NCI-H460 (cell line): ENCODE results near the gene PDSS2. TPM values are rescaled to one million over a fixed set of nuclear protein-coding genes. Genes with fewer than 3 reads are reported as not detected.
A peak's percentile ranks its signal among the peaks of the same experiment; 100 is the strongest.
"Not testable (repeated sequence)": the region's sequence is repeated elsewhere in the genome, so short reads cannot be mapped to it uniquely, and the experiment has no call there.

Experiments
- DNase-seq: peaks from one replicate; pipeline ENCODE4 v3.0.0-alpha.2; 2016; ENCODE audit warnings: low read depth; ENCODE audit errors: extremely low read depth
- total RNA-seq: library from RNA; depleted of rRNA; stranded (reverse); fragments of >200 nt; shearing (Covaris generic); gene quantifications from 2 replicates; pipeline ENCODE4 v1.2.3, GENCODE V29; 2014

The PDSS2 gene
- total RNA-seq, 1 experiment from 2014 or later = 15.7 TPM

DNA sequence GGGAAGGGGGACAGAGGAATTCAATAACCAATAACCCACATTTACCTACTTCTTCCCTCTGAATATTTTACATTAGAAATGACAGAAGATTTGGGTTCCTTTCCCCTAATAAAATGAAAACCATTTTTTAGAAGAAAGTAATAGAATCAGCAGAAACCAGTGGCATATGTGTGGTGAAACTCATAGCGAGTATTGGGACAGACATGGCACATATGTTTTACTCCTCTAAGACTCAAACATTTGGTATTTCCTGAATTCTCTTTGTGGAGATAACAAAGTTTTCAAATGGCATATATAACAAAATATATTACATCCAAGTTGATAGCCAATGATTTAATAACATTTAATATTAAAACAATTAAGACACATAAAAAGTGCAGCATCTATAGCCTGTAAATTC is 331.2 kb downstream of the PDSS2 start:
- DNase-seq = no peak

- no peak for DNase-seq
Measured at GRCh38 chr6:107125771-107126170, 333.6 kb downstream of the PDSS2 start.

- no peak for DNase-seq
Measured at GRCh38 chr6:107124934-107125348, 334.4 kb downstream of the PDSS2 start.

- DNase-seq = no peak
Measured at GRCh38 chr6:107123501-107123900, 335.9 kb downstream of the PDSS2 start.

- no peak for DNase-seq
Measured at GRCh38 chr6:107122748-107123147, 336.6 kb downstream of the PDSS2 start.

GRCh38 chr6:107121964-107122495 is 337.3 kb downstream of the PDSS2 start:
- DNase-seq = no peak

- DNase-seq = no peak
Measured at GRCh38 chr6:107121266-107121665, 338.1 kb downstream of the PDSS2 start.

GRCh38 chr6:107120404-107120803 is 339.0 kb downstream of the PDSS2 start:
- DNase-seq = no peak

DNA sequence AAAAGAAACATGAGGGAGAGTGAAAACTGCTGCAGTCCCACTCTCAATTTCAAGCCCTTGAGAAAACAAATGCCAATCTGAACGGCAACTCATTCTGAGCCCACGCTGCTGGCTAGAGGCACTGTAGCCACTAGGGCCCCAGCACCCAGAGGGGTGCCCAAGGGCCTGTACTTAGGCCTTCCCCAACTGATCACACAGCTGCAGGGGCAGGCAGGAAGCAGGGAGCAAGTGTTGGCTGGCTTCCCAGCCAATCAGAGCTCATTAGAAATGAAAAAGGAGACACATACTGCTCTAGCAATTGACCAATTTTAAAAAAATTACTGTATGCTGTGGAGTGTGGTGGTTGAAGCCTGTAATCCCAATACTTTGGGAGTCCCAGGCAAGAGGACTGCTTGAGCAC is 340.4 kb downstream of the PDSS2 start:
- DNase-seq = no peak

DNA sequence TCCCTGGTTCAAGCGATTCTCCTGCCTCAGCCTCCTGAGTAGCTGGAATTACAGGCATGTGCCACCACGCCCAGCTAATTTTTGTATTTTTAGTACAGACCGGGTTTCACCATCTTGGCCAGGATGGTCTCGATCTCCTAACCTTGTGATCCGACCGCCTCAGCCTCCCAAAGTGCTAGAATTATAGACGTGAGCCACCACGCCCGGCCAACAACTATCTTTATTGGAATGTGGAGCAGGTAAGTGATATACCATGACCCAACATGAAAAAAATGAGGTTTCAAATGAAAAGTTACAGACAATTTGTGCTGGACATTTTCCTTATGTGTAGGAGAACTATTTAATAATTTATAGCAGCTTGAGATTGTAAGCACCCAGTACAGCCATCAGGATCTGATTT is 340.8 kb downstream of the PDSS2 start:
- not testable (repeated sequence) for DNase-seq

GRCh38 chr6:107116931-107117330 is 342.4 kb downstream of the PDSS2 start:
- DNase-seq = no peak

DNA sequence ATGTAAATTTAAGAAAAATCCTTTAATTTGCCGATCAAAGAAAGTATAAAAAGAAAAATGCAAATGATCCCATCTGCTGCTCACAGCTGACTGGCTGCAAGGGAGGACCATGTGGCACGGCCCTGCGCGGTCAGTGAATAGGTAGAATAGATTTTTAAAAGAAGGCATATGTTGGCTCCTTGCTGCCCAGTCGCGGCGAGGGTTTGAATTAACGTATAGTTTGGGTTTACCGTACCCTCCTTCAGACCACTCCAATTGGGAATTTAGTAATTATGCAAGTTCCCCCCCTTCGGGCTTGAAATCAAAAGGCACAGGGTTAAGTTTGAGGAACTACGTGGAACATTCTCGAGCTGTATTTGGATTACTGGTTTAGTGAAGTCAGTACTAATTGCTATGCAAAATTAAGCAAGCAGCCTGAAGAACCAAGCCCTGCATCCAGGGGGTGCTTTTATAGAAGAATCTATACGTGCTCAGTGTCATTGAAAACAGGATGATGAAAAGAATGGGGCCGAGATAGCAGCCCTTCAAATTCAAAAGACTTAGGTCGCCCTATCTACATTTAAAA is 343.0 kb downstream of the PDSS2 start:
- DNase-seq = no peak

DNA sequence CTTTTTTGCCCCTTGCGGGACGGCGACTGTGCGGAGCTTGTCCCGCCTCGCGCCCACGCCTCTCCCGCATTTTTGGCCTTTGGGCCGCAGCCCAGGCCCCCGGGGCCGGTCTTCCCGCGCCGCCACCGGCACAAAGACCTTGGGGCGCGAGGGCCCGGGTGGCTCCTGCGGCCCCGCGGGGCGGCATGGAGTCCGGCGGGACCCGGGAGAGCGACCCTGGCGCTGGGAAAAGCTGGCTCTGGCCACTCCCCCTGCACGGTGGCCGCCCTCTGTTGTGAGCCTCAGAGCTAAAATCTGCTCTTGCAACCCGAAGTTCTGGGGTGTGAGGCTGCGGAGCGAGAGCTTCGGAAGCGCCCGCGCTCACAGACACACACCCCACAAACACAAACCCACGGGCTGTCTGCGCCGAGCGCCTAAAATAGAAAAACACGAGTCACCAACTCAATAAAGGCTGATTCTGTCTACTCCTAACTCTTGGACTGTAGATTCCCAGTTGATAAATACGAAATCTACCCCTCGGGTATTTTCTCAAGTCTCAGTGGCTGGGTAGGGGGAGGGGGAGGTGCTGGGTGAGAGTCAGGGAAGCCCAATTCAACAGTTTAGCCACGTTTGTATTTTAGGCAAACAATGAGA is 343.6 kb downstream of the PDSS2 start:
- no peak for DNase-seq

DNA sequence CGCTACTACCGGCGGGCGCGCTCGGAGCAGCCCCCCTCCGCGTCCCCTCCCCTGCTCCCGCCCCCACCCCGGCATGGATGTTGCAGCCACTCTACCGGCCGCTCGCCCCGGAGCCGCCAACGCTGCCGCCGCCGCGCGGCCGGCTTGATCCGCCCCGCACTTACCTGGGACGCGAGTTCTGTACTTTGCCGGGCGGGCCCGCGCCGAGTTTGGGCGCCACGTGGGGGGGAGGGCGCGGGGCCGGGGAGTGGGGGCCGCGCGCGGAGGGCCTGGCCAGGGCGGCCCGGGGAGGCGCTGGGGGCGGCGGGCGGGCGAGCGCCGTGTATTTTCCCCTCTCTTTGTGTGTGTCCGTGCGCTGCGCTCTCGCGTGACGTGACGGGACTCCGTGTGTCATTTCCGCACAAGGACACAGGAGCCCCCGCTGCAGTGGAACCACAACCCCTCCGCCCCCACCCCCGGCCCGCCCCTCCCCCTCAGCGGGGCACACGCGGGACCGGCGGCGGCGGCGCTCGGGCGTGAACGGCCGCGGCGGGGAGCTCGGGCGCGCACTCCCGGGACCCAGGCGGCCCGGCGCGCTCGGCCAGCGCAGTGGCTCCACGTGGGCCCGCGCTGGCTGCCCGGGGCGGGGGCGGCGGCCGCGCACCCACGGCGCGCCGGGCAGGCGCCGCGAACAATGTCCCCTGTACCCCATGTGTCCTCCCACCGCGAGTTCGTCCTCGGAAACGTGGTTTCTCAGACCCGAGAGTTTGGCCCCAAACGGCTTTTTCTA is 344.3 kb downstream of the PDSS2 start, which contains the start of gene BEND3:
BEND3 (minus strand) TSS at position 590 of the 769 bp plus-strand sequence. CDS start 16,230 bp downstream, outside the sequence.
- DNase-seq = no peak

DNA sequence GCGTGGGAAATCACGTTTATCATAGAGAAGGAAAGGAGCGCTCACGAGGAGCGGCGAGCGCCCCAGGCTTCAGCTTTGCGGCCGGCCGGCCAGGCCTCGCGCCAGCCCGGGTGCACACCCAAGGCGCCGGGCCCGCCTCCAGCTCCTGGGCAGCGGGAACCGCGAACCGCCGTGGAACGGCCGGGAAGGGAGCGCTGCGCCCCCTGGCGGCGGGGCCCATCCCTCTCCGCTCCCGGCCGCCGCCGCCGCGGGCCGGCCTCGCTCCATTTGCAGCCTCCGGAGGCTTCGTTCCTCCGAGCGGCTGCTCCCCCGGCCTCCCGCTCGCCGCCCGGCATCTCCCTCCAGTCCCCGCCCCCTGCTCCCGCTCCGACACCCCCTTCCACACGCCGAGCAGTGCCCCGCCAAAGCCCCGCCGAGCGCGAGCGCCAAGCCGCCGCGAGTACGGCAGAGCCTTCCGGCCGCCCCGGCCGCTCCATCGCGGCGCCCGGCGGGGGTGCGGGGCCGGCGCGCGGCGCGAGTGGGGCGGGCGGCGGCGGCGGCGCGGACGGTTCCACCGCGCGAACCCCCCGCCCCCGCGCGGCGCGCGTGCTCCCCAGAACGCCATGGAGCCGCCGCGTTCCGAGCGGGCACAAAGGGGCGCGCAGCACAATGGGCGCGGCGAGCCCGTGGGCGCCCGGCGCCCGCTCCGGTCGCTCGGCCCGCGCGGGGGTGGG is 345.0 kb downstream of the PDSS2 start:
- DNase-seq = peak; percentile 65

DNA sequence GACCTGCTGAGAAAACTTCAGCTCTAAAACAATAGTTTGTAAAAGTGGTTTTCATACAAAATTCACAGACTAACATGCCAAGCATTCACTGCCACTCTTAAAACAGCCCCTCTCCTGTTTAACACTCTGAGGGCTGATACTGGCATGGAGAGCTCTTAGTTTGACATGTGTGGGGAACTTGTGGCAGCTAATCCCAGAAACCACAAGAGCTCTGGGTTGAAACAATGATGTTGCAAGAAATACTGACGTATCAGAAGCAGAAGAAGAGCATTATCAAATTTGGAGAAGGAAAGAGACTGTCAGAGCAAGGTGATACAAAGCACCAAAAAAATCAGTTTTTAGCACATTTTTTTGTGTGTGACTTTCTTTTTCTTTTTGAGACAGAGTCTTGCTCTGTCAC is 349.2 kb downstream of the PDSS2 start:
- no peak for DNase-seq

DNA sequence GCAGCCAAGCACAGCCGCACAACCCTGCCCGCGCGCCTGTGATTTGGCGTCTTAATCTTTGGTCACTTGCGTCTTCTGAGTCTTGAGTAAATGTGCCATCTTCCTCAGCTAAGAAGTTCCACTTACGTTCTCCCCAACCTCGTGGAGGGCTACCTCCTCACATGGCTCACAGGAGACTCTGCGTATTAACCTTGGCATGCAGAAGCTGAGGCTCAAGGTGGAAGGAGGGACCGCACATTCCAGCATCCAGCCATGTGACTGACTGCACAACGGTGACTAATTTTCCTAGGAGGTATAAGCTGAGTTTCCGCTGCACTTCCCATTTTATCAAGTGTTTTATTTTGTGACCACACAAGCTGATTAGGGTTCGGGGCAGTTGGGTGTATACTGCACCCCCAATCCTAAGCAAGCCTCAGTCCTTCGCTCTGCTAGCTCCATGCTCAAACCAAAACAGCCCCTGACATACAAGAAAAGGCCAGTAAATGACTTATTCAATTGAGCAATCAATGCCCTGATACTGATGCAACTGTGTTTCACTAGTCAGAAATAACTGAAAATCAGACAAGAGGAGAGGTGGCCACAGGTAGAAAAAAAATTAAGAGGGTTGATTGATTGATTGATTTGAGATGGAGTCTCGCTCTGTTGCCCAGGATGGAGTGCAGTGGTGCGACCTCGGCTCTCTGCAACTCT is 351.0 kb downstream of the PDSS2 start:
- DNase-seq = no peak

DNA sequence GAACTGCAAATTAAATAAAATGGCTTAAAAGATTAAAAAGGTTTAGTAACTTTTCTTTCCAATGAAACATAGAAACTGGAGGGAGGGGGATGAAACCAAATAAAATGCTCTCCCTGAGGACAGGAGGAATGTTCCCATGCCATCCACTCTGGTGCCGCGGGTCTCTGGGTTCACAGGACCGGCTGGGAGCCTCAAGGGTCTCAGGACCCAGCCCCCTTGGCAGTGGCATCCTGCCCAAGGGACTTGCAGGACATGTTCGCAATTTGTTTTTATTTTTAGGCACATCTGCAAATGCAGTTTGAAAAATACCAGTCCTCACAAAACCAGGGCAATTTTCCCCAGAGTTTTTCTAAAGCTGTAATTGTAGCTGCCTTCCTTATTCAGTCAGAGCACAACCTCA is 351.6 kb downstream of the PDSS2 start:
- DNase-seq = no peak

- no peak for DNase-seq
Measured at GRCh38 chr6:107106165-107106564, 353.2 kb downstream of the PDSS2 start.

GRCh38 chr6:107105511-107106116 is 353.8 kb downstream of the PDSS2 start:
- DNase-seq = no peak
